AML-193 (cell line): ENCODE results near the gene CTNND2.
"Not testable (repeated sequence)": the region's sequence is repeated elsewhere in the genome, so short reads cannot be mapped to it uniquely, and the experiment has no call there.

Source experiments
- DNase-seq, 2 experiments: peaks; one replicate each; lab custom pipeline; 2025; lab: John Stamatoyannopoulos, UW

The CTNND2 gene

DNA sequence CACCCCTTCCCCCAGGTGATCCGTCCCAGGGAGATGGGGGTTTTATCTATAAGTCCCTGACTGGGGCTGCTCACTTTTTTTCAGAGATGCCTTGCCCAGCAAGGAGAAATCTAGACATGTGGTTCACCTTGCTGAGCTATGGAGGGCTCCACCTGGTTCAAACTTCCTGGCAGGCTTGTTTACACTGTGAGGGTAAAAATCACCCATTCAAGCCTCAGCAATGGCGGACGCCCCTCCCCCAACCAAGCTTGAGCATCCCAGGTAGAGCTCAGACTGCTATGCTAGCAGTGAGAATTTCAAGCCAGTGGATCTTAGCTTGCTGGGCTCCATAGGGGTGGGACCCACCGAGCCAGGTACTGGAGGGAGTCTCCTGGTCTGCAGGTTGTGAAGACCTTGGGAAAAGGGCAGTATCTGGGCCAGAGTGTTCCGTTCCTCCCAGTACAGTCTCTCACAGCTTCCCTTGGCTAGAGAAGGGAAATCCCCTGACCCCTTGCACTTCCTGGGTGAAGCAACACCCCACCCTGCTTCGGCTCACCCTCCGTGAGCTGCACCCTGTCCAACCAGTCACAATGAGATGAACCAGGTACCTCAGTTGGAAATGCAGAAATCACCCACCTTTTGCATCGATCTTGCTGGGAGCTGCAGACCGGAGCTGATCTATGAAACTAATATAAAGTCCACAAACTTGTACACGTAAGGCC lies 231.7 kb downstream of the CTNND2 start:
- DNase-seq, result no peak

DNA sequence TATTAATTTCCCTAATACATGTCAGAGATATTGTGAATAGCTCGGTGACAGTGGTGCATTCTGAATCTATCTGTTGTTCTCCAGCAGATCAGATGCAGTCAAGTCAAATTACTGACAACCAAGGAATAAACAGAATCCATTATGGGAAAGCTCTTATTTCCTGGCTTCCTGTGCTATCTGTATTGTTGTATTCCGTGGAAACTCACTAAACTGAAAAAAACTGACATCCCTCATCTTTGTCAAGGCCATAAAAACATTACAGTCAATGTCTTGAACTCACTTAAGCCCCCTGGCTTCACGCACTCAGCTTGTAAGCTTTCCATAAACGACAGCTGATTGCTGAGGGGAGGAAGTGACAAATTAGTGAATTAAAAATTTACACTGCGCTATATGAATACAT lies 245.9 kb downstream of the CTNND2 start:
- DNase-seq, result no peak

DNA sequence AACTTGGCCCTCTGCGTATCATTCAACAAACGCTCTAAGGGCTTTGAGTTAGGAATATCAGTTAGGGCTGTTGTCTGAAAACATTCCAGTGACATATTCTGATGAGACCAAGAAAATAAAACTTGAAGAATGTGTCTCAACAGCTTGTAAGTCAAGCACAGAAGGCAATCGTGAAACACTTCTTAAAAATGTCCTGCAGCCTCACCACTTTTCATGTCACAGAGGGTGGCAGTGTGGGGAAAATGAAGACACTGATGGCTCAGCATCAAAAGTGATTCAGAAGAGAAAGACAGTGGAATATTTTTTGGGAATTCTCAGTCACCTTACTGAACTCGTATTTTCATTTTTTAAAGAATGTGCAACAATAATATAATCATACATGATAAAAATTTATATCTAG lies 247.3 kb downstream of the CTNND2 start:
- no peak for DNase-seq

DNA sequence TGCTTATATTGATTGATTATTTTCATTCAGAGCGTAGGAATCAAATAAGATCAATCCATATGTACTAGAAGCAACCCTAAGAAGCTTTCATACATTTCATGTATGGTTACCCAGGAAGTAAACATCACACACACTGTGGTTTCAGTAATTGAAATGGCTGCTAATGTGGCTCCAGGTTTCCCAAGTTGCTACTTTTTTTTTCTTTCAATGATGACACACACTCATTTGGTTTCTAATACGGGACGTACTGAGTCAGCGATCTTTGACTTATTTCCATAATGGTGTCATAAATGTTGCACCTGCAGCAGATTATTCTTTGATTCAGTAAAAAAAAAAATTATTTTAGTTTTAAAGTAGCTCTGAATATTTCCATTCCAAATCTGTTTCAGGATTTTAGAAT lies 248.6 kb downstream of the CTNND2 start:
- no peak for DNase-seq

DNA sequence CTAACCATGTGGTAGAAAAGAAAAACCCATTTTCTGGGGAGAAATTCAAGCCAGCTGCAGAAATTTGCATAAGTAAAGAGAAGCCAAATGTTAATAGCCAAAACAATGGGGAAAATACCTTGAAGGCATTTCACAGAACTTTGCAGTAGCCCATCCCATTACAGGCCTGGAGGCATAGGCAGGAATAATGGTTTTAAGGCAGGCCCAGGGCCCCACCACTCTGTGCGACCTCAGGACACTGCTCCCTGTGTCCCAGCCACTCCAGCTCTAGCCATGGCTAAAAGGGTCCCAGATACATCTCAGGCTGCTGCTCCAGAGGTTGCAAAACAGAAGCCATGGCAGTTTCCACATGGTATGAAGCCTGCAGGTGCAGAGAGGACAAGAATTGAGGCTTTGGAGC lies 253.3 kb downstream of the CTNND2 start:
- DNase-seq, result no peak

DNA sequence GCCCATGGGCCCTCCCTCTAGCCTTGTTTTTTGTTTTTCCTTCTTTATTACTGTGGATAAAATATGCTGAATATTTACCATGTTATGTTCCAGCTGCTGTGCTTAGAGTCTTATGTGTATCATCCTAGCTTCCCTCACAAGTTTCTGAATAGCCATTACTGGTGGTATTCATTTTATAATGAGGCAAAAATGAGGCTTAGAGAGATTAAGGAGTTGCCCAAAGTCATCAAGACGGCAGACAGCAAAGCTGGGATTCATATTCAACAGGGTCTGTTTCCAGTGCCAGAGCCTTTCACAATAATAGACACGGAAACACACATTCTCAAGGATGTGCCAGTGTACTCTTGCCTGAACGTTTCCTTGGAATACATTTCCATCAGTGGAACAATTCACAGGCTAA lies 258.1 kb downstream of the CTNND2 start:
- no peak for DNase-seq

DNA sequence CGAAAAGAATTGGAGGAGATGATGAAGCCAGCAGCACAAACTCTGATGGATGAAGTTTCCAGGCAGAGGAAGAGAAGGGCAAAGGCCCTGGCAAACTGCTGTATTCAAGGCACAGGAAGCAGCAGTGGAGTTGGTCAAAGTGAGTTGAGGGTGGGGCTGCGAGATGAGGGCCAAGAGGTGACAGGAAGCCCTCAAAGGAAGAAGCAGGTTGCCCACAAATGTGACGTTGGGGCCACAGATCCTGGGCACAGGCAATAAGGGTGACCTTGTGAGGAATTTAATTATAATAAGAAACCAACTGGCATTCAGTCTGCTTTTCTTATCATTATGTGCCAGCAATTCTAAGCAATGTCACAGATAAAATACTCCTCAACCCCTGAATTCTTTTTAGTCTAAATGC lies 261.8 kb downstream of the CTNND2 start:
- DNase-seq, result no peak

DNA sequence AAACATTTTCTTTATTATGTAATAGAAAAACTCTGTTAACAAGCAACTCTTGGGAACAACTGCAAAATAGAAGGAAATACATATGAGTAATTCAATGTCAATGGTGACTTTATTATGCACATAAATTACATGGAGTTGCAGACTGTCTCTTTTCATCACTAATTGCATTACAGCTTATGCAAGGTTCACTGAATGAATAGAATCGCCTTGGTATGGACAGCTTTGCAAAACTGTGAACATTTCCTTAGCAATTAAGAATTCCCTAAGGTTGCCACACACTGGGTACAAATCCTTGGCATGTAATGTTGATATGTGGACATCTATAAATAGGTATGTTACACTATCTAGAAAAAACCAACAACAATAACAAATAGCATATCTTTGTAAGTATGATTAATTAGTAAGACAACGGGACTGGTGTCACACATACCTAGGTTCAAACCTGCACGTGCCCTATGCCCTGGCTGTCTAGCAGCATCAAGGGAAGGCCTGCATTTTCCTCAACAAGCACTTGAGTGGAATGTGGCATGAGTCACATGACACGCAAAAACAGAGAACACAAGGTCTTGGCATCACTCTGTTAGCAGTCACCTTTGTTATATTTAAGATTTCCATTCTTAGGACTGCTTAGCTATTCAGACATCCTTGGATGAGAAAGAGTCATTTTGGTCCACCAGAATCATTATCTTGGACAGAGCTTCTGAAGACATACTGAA lies 263.9 kb downstream of the CTNND2 start:
- DNase-seq, result no peak

DNA sequence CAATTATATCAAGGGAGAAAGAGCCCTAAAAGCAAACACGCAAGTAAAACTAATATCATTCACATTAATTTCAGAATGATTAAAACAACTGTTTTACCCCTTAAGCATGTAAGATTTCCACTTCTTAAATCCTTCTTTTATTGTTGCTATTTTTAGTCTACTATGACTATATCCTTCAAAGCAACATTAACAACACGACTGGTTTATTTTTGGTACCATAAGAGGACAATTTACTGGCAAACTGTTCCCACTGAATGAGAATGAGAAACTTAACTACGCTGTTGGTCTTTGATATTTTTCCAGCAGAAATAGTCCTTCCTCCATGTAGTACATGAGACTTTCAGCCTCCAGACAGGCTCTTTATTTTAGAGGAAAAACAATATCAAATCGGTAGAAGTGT lies 281.5 kb downstream of the CTNND2 start:
- no peak for DNase-seq

DNA sequence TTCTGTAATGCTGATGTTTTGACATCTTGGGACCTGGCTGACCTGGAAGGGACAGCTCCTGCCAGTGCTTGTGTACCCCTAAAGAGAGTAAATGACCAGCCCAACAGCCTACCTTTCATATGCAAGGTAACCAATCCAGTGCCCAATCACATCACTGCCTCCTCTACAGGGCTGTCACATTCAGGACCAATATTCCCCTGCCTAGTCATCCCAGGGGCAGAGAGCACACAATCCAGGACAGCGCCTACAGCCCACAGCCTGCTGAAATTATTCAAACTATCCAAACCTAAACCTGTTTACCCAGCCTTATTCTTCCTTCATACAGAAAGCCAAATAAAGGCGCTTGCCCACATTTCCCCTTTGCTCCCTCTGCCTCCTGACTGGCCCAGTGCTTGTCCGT lies 284.1 kb downstream of the CTNND2 start:
- no peak for DNase-seq

DNA sequence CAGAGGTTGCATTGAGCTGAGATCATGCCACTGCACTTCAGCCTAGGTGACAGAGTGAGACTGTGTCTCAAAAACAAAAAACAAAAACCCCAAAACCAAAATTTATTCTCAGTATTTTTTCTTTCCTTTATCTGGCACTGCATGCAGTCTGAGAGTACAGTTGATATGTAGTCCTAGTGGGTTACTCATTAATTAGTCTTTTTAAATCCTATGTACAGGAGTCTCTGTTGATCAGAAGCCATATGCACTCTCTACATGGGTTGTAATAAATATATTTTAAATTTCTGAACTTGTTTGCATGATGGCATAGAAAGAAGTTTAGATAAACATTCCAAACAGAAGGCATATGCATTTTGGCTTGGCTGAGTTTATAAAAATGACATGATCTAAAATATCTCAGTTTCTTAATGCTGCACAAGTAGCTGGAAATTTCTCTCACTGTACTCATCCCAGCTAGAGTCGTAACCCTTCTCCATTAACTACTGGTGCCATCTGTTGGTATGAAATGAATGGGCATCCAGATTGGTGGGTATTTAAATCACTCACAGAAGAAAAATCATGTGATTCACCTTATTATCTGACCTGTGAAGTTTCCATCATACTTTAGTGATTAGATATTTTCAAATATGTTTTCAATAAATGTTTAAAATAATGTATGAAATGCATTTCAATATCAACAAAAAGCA lies 284.8 kb downstream of the CTNND2 start:
- no peak for DNase-seq

DNA sequence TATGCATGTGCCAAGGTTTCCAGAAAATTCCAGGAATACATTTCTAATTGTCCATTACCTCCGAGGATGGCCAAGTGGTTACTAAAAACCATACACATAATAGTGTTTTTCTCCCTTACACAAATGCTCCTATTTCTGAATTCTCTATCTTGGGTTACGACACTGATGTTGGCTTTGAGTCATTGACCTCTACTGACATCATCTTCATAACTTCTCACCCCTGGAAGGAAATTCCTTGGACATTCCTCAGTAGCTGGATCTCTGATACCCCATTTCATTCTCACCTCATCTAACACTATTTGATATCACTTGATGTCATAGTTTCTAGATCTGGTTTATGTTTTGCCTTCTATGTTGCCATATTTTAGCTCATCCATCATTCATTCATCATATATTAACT lies 287.2 kb downstream of the CTNND2 start:
- no peak for DNase-seq

DNA sequence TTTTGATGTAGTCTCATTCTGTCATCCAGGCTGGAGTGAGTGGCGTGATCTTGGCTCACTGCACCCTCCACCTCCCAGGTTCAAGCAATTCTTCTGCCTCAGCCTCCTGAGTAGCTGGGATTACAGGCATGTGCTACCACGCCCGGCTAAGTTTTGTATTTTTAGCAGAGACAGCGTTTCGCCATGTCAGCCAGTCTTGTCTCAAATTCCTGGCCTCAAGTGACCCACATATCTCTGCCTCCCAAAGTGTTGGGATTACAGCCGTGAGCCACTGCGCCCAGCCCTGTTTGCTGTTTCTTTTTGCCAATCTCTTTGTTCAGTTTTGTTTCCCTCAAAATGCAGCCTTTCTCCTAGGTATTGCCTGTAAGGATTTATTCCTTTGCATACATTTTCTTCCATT lies 287.6 kb downstream of the CTNND2 start:
- DNase-seq, result not testable (repeated sequence)

DNA sequence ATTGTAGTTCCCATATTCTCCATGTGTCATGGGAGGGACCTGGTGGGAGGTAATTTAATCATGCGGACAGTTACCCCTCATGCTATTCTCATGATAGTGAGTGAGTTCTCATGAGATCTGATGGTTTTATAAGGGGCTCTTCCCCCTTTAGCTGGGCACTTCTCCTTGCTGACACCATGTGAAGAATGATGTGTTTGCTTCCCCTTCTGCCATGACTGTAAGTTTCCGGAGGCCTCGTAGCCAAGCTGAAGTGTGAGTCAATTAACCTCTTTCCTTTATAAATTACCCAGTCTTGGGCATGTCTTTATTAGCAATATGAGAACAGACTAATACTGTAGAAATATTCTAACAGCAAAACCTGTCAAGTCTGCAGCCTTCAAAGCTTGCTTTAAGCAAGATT lies 293.2 kb downstream of the CTNND2 start:
- no peak for DNase-seq

DNA sequence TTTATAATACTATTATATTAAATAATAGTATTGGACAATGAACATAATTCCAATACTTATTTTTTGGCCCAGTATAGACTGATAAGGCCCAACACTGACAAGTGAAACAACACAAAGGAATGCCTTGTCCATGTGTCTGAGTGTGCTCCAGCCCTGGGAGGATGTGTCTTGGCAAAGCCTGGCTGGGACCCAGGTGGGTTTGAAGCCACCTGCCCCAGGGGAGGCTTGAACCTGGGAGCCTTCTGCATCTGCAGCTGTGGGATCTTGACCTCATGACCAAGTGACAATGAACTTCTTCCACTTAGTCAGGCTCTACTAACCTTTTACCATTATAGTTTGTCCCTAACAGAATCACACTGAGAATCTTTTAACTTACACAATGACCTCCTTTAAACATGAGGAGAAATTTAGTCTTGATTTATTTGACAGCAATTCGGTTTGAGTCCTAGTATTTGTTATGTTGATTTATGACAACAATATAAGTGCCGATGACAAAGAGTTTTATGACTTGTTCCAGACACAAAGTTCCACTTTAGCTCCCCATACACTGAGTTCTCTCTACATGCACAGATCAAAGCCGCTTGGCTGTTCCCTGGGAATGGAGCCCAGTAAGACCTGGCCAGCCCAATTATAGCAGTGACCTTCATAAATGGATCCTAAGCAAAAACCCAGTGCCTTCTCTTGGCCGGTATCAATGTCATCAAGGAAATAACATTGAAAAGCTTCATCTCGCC lies 294.5 kb downstream of the CTNND2 start:
- no peak for DNase-seq

DNA sequence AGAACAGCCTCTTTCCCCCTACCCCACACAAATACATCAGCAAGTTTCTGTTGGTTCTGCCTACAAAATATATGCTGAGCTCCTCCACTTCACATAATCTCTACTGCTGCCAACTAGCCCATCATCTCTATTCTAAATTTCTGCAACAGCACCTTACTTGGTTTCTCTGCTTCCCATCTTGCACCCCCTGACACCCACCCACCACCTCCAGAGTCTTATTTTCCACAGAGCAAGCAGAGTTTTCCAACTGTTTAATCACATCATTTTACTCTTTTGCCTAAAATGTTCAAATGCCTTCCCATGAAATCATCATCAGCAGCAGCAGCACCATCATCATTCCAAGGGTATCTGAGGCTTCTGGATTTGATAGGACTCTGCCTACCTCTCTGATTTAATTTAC lies 295.7 kb downstream of the CTNND2 start:
- no peak for DNase-seq

DNA sequence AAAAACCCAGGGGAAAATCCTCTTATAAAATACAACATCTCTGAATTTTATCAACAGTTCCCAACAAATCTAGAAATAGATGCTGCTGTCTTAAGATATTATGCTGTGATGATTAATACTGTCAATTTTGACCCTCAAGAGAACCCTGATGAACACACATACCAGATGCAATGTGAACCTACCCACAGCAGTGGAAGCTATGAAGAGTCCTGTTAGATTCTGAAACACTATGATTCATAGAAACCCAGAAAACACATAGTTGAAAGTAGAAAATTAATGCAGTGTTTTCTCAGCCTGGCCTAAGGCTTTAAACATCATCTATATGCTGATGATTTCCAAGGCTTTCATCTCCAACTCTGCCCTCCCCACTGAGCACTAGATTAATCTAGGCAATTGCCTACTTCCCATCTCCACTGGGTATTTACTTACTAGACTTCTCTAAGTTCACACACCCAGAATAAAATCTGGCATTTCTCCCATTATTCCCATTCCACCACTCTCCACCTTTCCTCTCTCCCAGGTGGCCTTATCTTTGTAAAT lies 296.2 kb downstream of the CTNND2 start:
- DNase-seq, result no peak

DNA sequence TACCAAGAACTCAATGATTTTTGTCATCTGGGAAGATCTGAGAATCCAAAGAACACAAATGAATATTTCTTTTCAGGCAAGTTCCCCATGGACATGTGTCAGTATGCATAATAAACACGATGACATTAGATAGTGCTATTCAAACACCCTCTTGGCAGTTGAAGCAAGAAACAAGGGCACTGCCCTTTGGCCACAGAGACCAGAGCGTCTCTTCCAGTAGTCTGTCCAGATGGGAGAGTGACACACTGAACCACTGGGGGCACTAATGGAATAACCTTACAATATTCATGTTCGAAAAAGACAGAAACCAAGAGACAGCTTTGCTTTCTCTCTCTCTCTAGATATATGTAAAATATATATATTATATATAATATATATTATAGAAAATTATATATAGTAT lies 301.9 kb downstream of the CTNND2 start:
- no peak for DNase-seq

DNA sequence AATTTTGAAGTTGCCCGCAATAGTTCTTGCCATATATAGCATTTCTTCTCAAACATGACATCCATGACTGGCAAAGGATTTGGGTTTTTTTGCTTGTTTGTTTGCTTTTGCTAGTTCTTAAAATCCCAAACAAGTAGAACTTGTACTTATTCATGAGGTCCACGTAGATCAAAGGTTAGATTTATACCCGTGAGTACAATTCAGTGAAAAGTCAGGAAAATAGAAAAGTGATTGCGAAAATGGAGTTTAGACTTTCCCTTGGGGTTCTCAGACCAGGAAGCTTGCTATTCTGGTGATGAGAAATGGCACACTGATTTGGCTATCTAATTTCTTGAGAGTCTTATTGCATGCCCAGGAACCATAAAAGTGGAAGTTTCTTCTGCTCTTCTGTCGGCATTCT lies 304.7 kb downstream of the CTNND2 start:
- DNase-seq, result no peak

DNA sequence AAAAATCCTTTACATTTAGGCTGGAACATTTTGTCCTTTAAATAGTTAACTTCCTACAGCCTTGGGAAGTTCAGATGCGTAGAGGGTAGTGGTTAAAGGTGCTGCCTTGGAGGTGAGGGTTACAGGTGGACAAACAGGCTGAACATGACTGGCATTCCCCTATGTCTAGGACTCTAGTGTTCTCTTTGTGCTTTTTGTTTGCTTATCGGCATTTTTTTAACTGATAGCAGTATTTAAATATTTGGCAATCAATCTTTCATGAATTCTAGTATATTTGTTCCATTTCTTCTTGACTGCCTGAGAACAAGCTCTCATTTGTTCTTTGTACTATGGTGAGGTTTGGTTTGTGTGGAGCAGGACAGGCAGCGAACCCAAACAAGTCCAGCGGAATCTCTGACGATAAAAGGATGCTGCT lies 307.6 kb downstream of the CTNND2 start:
- no peak for DNase-seq

DNA sequence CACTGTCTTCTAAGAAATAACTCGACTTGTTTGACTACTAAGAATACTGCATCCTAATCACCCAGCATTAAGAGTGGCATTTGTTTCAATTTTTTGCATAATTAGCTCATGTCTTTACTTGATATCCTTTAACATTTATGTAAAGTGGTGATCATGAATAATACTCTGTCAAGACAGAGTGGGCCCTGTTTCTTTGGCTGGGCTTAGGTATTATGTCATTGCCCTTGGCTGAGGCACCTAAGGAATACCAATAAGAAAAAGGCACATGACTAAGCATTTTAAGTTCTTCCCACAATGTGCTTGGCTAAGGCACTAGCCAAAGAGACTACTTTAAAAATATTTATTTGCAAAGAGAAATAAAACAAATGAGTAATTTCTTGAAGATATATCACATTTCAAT lies 308.1 kb downstream of the CTNND2 start:
- DNase-seq, result no peak

DNA sequence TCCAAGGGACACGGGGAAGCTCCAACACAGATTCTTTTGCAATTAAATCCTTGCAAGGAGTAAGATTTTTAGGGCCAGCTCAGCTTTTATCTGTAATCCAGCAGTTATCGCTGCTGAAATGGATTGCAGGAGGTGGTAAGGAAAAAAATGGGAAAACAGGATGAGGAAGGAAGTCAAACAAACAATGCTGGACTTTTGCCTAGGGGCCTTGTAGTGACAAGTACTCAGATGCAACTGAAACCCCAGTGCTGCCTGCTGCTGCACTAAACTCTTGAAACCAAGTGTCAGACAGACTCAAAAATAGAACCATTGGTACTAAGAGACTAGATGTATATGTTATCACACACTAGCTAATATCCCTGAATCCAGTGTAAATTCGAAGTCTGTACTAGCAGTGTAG lies 309.2 kb downstream of the CTNND2 start:
- DNase-seq, result no peak
